GM12872 (cell line): ENCODE measurements around the gene SELENON.
A peak's percentile ranks its signal among the peaks of the same experiment; 100 is the strongest.

ENCODE experiments used
- TF ChIP-seq, protein P1 (sequence below): IDR thresholded peaks from 3 replicates; pipeline ENCODE4 v1.5.1; 2011; ENCODE audit warnings: low read depth, mild to moderate bottlenecking, low read length, moderate library complexity; ENCODE audit not compliant: insufficient read depth

SELENON gene

DNA sequence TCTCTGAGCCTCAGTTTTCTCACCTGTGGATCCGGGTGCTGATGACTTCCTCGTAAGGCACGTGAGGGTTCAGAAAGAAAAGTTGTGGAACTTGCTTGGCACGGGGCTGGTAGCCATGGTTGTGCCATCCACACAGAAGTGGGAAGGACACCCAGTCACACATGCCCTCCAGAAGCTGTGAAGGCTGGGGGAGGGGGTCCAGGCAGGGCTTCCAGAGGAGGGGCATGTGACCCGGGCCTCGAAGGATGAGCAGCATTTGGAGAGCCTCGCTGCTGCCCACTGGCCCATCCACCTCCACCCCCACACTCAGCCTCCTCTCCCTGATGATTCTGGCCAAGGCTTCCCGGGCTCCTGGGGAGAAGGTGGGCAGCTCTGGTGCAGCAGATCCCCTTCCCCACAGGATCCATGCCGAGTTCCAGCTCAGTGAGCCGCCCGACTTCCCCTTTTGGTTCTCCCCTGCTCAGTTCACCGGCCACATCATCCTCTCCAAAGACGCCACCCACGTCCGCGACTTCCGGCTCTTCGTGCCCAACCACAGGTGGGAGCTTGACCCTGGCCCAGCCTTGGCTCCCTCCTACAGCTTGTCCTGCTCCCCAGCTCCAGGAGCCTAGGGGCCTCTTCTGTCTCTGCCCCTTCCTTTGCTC lies 9.4 kb downstream of the SELENON start:
- TF ChIP-seq, protein P1, sequence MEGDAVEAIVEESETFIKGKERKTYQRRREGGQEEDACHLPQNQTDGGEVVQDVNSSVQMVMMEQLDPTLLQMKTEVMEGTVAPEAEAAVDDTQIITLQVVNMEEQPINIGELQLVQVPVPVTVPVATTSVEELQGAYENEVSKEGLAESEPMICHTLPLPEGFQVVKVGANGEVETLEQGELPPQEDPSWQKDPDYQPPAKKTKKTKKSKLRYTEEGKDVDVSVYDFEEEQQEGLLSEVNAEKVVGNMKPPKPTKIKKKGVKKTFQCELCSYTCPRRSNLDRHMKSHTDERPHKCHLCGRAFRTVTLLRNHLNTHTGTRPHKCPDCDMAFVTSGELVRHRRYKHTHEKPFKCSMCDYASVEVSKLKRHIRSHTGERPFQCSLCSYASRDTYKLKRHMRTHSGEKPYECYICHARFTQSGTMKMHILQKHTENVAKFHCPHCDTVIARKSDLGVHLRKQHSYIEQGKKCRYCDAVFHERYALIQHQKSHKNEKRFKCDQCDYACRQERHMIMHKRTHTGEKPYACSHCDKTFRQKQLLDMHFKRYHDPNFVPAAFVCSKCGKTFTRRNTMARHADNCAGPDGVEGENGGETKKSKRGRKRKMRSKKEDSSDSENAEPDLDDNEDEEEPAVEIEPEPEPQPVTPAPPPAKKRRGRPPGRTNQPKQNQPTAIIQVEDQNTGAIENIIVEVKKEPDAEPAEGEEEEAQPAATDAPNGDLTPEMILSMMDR = no peak

DNA sequence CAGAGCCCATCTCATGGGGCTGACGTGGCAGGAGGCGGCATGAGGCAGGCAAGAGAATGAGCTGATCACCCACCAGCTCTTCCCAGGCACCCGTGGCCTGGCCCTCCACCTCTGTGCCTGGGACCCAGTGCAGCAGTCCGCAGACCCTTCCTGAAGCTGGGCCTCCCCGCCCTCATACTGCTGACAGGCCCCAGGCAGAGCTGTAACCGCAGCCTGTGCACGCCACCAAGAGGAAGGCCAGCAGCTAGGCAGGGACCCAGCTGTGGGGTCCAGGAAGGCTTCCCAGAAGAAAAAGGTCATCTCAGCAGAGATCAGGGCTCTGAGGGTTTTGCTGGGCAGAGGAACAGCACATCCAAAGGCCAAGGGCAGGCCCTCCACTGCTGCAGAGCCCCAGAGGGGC lies 9.9 kb downstream of the SELENON start:
- TF ChIP-seq, protein P1 = no peak

DNA sequence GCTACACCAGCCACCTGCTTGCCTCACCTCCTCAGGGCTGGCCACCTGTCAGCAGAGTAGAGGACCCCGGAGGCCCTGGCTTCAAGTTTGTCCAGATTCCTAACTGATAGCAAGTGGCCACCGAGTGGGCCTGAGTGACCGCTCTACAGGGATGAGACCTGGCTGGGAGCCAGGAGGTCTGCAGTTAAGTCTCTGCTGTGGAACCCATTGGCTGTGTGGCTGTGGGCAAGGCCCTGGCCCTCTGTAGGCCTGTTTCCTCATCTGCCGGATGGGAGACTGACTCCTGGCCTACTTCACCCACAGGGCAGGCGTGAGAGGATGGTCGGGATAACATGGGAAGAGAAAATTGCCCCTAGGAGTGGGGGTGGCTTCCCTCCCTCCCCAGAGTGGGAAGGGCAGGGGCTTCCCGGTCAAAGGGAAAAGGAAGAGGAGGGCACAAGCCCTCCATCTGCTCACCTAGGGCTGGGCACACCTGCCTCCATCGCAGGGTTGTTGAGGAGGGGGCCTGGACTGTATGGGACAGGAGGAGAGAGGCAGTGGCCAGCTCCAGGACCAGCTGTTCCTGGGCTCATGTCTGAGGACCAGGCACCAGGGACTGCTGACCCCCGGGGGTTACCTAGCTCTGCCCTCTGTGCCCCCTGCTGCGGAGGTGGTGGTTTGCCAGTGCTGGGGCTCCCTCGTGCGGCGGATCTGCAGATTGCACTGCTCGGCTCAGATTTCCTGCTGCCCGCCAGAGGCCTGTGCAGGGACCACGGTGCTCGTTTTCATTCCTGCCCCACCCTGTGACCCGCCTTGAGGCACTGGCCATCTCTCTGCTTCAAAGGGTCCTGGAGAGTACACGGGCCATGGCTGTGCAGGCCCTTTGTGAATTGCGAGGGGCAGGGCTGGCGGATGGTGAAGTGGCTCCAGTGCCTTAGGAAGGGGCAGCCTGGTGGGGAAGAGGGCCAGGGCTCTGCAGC lies 10.6 kb downstream of the SELENON start:
- TF ChIP-seq, protein P1 = peak; percentile 95

DNA sequence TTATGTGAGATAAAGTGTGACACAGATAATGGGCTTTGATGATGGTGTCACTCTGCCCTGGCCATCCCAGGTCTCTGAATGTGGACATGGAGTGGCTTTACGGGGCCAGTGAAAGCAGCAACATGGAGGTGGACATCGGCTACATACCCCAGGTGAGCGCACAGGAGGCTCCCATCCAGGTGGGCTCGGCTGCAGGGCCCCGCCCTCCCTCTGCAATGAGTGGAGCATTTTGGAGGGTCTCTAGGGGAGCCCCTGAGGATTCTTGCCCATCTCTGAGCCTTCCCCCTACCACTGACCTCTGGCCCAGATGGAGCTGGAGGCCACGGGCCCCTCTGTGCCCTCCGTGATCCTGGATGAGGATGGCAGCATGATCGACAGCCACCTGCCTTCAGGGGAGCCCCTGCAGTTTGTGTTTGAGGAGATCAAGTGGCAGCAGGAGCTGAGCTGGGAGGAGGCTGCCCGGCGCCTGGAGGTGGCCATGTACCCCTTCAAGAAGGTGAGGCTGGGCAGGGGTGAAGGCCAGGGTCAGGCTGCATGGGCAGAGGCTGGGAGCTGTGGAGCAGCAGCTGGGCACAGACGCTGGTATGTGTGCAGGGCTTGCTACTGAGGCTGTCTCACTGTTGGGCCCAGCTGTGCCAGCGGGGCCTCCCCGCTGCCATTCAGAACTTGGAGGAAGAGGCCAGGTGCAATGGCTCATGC lies 11.5 kb downstream of the SELENON start:
- TF ChIP-seq, protein P1 = no peak

DNA sequence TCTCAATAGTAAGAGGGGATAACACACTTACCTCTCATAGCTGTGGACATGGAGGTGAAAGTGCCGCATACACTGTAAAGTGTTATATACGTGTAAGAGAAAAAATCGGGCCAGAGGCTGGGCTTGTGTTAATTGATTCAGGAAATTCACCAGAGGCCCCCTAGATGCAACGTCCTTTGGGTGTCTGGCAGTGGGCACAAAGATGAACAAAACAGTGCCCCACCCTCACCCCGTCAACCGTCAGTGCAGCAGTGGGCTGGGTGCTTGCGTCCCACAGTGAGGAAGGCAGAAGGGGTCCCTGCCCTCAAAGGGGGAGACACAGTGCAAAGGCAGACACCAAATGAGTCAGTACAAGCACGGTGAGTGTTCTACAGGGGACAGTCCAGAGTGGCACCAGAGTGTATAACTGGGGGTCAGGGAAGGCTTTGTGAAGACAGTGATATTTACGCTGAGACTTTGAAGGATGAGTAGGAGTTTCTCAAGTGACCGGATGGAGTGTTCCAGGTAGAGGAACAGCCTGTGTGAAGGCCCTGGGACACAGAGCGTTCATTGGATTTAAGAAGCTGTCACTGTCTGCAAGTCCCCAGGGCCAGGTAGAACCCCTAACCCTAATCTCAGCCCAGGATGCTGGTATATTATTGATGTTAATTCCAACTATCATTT lies 13.2 kb downstream of the SELENON start:
- TF ChIP-seq, protein P1 = no peak

DNA sequence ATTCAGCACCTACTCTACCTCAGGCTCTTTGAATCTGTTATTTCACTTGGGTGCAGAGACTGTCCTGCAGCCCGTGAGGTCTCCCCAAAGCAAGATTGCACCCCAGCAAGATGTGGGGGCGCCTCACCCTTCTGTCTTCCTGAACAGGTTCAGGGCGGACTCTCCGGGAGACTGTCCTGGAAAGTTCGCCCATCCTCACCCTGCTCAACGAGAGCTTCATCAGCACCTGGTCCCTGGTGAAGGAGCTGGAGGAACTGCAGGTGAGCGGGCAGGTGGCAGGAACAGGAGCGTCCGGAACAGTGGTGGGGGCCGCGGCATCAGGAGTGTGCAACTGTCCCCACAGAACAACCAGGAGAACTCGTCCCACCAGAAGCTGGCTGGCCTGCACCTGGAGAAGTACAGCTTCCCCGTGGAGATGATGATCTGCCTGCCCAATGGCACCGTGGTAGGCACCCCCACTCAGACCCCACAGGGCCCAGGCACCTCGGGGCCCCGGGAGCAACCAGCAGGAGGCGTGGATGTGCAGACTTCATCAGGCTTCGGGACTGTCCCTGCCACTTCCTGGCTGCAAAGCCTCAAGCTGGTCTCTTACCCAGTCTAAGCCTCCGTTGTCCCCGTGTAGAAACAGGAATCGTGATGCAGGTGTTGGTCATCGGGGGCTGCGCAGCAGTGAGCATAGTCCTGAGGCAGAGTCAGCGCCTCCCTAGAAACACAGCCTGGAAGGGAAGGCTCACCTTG lies 13.9 kb downstream of the SELENON start:
- TF ChIP-seq, protein P1 = peak; percentile 32; the same call in 1 of the 3 replicates
